HG03135 (cell line): ENCODE measurements around the gene CYGB.

Experiments
- ATAC-seq: cut with Tn5 transposase; IDR thresholded peaks from one replicate; pipeline ENCODE4 v1.9.1; 2021; ENCODE audit warnings: mild to moderate bottlenecking, moderate library complexity; ENCODE audit not compliant: unreplicated experiment

The CYGB gene

DNA sequence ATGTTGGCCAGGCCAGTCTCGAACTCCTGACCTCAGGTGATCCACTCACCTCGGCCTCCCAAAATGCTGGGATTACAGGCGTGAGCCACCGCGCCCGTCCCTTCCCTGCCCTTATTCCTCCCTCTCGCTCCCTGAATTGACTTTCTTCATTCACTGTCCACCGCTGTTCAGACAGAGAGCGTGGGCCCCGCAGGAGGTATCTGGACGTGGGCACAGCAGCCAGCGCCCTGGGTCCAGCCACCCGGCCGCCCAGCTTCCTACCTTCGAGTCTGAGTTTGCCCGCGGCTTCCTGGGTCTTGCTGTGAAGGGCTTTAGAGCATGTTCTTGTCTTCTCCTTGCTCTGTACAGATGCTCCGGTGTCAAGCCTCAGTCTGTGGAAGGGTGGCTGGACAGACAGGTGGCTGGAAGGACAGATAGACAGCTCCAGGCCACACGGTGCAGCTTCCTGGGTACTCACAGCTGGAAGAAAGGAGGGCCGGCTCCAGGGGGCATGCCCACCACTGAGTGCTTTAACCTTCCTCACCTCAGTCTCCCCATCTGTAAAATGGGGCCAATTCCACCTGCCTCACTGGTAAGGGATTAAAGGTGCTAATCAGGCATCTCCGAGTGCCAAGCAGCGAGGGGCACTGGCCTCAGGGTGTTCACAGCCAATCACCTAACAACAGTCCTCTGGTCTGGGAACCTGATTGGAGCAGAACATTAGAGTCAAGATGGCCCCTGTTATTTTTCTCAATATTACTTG is 49.9 kb downstream of the CYGB start:
- ATAC-seq, result no peak

DNA sequence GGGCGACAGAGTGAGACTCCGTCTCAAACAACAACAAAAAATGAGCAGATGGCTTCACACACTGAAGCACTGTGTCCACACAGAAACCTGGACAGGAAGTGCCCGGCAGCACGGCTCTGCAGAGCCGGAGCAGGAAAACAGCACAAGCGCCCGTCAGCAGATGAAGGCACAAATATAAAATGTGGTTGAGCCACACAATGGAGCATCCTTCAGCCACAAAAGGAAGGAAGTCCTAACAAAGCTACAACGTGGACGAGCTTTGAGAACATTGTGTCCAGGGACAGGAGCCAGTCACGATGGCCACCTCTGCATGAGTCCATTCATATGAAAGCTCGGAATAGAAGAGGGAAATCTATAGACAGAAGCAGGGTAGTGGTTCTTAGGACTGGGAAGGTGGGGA is 51.9 kb downstream of the CYGB start:
- ATAC-seq, result no peak

DNA sequence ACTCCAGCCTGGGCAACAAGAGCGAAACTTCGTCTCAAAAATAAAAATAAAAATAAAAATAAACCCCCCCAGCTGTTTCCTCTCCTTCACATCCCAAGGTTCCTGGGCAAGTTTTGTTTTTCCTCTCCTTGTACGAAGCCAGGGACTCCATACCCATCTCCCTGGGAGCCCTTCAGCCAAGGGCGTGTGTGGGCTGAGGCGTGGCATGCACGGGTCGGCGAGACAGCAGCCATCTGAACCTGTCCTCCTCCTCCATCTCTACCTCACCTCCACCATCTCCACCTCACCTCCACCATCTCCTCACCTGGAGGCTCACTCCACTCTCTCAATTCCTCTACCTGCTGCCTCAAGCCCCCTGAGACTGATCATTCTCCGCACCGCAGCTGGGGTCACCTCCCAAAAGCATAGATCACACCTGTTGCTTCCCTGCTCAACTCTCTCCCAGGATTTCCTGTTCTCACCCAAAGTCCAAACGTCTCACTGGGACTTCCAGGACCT is 53.2 kb downstream of the CYGB start:
- no peak for ATAC-seq

DNA sequence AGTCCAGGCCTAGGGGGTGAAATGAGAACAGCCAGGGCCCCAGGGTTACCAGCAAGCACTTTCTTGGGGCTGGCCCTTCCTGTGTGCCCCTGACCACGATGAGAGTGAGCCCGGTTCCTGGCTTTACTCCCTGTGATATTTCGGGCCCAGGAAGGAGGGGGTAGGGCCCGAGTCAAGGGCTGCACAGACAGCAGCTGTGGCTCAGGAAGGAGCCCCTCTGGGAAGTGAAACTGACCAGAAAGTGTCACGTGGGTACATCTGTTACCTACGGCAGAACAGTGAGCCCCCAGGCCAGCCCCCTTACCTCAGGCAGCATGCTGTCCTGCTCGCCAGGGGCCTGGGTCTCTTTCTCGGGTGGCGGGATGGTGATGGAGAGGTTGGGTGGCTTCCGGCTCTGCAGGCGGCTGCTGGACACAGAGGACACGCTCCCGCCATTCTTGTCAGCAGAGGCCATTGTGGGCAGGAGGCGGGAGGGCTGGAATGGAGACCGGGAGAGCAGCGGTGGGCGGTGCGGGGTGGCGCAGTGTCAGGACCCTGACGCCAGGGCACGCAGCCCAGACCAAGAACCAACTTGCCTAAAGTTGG is 56.3 kb downstream of the CYGB start:
- peak; percentile 54 for ATAC-seq

DNA sequence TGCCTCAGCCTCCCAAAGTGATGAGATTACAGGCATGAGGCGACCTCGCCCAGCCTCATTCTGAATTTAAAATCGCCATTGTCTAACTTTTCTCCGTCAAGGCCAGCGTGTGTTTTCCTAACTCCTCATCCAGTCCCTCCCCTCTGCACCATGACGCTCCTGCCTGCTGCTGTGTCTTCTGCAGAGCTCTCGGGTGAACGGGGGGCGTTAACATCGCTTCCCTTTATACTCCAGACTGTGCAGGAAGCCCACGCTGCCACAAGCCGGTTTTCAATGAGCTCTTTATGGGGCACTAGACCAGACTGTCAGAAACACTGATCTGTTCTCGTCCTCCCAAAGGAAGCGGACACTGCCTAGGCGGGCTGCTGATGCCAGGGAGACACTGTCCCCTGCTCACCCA is 56.9 kb downstream of the CYGB start:
- ATAC-seq, result peak; percentile 10

DNA sequence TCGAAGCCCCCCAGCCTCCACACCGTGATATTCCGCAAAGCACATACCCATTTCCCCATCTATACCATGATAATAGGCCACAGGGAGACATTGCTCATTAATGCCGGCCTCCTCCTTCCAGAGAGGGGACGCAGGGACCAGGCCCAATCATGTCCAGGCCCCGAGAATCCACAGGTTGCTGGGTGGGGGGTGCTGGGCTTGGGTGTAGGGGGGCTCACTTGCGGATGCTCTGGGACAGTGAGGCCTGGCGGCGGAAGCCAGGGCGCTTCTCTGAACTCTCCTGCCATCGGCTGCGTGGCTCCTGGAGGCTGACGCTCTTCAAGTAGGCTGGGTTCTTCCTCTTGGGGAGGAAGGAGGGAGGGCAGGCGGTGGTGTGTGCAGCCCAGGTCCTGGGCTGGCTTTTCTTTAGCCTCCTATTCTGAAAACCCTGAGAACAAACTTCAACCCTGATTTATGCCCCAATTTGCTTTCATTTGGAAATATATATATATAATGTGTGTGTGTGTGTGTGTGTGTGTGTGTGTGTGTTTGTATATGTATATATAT is 57.9 kb downstream of the CYGB start:
- ATAC-seq, result no peak

DNA sequence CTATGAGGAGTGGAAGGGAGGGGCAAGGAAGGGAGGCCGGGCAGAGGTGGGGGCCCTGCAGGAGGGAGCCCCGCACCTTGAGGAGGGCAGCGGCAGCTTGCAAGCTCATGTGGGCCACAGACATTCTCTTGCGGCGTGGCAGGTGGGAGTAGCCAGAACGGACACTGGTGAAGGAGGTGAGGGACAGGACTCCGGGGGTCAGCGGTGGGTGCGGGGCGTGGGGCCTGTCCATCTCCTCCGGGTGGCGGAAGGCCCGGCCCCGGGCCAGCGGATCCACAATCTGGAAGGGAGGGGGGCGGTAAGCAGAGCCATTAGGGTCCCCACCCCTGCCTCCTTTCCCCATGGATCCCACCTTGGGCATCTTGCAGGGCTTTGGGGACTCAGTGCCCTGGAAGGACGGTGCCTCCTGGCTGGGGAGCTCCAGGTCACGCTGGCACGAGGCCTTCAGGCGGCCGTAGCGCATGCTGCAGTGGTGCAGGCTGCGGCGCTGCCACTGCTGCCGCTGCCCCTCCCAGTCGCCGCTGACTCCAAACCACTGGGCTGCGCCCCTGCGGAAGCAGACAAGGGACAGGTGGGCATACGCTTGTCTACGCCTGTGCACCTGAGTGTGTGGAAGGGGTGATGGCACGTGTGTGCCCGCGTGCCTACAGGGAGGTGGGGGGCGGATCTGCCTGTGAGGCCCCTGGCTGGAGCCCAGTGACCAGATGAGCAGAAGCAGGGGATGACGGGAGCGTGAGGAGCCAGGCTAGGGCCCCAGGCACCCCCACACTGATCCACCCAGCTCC is 58.6 kb downstream of the CYGB start:
- ATAC-seq, result no peak

DNA sequence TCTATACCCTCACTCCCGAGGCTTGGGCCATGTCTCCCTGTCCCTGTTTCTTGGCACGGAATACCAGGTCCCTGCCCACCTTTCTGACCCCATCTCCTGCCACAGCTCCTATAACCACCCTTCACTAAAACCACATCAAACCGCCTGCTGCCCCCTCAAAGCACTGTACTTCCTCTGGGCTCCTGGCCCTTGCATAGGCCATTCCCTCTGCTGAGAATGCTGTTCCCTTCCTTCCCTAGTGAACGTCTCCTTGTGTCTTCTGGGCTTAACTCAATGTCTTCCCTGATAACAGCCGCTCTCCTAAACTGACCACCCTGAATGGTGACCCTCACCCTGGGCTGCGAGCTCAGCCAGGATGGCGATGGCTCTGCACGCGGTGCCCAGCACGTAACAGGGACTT is 59.4 kb downstream of the CYGB start:
- no peak for ATAC-seq

DNA sequence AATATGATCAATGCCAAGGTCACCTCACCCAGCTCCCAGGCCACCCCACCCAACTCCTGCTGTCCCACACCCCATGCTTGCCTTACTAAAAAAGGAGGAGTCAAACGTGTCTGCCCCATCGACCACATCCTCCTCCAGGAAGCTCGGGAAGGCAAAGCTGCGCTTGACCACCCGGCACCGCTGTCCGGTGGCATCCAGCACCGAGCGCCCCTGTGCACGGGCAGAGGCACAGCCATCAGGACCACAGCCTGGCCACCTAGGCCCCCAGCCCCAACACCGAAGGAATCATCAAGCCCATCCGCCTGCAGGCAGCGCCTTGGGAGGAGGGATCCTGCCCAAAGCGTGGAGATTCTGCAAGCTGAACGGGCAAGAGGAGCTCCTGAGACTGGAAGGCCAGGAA is 59.9 kb downstream of the CYGB start:
- no peak for ATAC-seq
